ACHN (cell line): ENCODE results near the gene RNF180.

Source experiments
- DNase-seq: peaks from one replicate; pipeline ENCODE4 v3.0.0-alpha.2; 2015
- in situ Hi-C: cut with HindIII; loops from 2 replicates; pipeline ENCODE4 v1.10.0; 2017; ENCODE audit warnings: low sequenced_read_pairs, low pct_ligation_motif_present, low pct_unique_long_range_greater_than_20kb

The RNF180 gene

GRCh38 chr5:64165160-64165499 lies 513 bp upstream of the RNF180 start:
- in situ Hi-C loops: no loop called here
- no peak for DNase-seq

DNA sequence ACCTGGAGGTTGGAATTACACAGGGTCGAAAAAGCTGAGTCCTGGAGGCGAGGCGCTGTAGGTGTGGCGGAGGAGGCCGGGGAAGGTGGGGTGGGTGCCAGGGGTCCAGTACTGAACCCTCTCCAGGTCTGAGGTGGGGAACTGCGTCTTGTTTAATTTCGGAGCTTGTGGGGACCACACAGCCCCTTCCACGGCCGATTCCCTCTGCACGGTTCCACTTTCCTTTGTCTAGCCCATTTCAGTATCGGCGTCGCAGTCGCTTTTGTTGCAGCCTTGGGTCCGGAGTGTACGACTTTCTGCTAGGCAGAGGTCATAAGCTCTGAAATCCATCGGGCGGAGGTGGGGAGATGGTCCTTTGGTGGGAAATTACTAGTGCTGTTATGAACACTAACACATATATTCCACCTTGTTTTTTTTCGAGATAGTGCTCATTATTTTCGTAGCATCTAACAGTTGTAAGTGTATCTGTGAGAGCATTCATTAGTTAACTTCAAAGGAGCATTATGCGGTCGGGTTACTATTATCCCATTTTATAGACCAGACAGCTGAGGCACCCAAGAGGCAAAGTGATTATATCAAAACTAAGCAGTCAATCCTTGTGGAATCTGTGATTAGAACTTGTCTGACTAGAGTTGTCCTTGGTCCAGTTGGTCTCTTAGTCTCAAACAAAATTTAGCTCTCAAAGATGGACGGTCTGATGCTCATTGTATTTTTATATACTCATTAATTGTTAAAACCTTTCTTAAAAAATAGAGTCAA lies 737 bp downstream of the RNF180 start:
- in situ Hi-C loops: no loop called here
- no peak for DNase-seq

GRCh38 chr5:64176301-64176700 lies 10.7 kb downstream of the RNF180 start:
- DNase-seq: no peak
- in situ Hi-C loops: no loop called here

DNA sequence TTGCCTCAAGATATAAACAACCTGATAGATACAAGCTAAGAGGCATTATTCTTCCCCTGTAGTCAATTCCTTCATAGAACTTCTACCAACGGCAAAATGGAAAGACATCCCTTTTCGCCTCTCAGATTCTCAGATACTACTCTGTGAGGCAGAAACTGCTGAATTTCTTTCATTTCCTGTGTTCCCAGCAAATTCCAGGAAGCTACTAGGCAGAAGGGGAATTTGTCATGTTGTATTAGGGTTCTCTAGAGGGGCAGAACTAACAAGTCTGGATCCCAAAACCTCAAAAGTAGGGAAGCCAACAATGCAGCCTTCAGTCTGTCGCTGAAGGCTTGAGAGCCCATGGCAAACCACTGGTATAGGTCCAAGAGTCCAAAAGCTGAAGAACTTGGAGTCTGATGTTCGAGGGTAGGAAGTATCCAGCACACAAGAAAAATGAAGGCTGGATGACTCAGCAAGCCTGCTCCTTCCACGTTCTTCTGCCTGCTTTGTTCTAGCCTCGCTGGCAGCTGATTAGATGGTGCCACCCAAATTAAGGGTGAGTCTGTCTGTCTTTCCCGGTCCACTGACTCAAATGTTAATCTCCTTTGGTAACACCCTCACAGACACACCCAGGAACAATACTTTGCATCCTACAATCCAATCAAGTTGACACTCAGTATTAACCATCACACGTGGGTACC lies 15.2 kb downstream of the RNF180 start:
- DNase-seq: no peak
- in situ Hi-C loops: no loop called here

- no peak for DNase-seq
Measured at GRCh38 chr5:64181440-64181839, 15.8 kb downstream of the RNF180 start.

DNA sequence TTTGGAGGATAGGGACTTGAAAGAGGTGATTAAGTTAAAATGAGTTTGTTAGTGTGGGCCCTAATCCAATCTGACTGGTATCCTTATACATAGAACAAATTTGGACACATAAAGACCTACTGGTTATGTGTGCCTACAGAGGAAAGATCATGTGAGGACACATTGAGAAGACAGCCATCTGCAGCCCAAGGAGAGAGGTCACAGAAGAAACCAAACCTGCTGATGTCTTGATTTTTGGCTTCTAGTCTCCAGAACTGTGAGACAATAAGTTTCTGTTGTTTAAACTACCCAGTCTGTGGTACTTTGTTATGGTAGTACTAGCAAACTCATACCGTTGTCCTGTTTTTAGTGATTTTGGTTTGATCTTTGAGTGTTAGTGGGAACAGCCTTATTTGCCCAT lies 18.3 kb downstream of the RNF180 start:
- in situ Hi-C loops: no loop called here
- no peak for DNase-seq

More at GRCh38 chr5:64181440-64181839, 15.8 kb downstream of the RNF180 start:
- in situ Hi-C loops: no loop called here

GRCh38 chr5:64184832-64185231 lies 19.2 kb downstream of the RNF180 start:
- in situ Hi-C loops: no loop called here
- DNase-seq: no peak

DNA sequence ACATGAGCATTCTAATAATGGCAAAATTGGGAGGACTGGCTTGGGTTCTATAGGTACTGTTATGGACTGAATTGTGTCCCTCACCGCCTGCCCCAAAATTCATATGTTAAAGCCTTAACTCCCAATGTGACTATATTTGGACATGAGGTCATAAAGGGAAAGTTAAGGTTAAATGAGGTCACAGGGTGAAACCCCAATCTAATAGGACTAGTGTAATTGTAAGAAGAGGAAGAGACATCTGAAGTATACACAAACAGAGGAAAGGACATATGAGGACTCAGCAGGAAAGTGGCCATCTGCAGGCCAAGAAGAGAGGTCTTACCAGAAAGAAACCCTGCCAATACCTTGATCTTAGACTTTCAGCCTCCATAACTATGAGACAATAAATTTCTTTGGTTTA lies 23.1 kb downstream of the RNF180 start:
- no peak for DNase-seq
- in situ Hi-C loops: no loop called here

- in situ Hi-C loops: no loop called here
- DNase-seq: no peak
Measured at GRCh38 chr5:64190562-64191306, 25.1 kb downstream of the RNF180 start.

GRCh38 chr5:64195981-64196380 lies 30.3 kb downstream of the RNF180 start:
- no peak for DNase-seq
- in situ Hi-C loops: no loop called here

GRCh38 chr5:64199425-64199824 lies 33.8 kb downstream of the RNF180 start:
- no peak for DNase-seq
- in situ Hi-C loops: no loop called here

GRCh38 chr5:64201996-64202395 lies 36.4 kb downstream of the RNF180 start:
- in situ Hi-C loops: no loop called here
- no peak for DNase-seq

DNA sequence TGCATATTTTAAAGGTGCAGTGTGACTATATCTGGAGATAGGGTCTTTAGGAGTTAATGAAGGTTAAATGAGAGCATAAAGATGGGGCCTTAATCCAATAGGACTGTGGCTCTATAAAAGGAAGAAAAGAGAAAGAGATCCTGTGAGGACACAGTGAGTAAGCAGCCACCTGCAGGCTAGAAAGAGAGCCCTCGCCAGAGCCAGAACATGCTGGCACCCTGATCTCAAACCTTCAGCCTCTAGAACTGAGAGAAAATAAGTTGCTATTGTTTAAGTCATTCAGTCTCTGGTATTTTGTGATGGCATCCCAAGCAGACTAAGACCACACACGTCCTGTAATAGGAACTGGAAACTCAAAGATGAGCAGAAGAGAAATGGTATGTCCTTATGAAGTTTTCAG lies 41.0 kb downstream of the RNF180 start:
- no peak for DNase-seq
- in situ Hi-C loops: no loop called here

DNA sequence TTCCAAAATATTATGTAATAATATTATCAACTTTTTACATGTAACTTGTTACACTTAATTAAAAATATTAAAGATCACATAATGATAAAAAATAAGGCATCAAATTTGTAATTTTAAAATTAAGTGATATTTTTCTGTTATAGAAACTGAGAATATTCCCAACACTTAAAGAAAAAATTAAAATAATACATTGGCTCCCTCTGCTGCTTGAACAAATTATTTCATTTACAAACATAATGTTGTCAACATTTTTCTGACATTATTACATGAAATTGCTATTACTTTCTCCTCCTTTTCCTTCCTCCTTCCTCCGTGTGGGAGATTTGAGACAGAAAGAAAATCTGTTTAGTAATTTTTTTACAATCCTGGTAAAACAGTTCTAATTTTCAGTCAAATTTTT lies 42.3 kb downstream of the RNF180 start:
- peak; percentile 37 for DNase-seq
- in situ Hi-C loops: no loop called here

- in situ Hi-C loops: no loop called here
- no peak for DNase-seq
Measured at GRCh38 chr5:64209353-64209752, 43.7 kb downstream of the RNF180 start.

DNA sequence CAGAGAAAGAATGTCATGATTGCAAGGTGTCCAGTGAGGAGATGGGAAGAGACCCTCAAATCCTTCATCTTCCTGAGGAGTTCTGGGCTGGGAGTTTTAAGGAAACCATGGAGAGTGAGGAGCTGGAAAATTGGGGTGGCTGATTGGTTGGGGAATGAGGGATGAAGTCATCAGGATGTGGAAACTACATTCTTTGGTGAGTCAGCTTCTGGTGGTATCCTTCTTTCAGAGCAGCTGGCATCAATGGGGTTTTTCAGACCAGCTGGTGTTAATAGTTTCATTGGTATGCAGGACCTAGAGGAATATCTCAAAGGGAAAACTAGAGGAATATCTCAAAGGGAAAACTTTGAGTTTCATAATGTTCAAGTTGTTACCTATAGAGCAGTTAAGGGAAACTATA lies 45.2 kb downstream of the RNF180 start:
- DNase-seq: peak; percentile 65
- in situ Hi-C loops: no loop called here

GRCh38 chr5:64213011-64213410 lies 47.4 kb downstream of the RNF180 start:
- in situ Hi-C loops: no loop called here
- DNase-seq: no peak

- no peak for DNase-seq
- in situ Hi-C loops: no loop called here
Measured at GRCh38 chr5:64213531-64213930, 47.9 kb downstream of the RNF180 start.

DNA sequence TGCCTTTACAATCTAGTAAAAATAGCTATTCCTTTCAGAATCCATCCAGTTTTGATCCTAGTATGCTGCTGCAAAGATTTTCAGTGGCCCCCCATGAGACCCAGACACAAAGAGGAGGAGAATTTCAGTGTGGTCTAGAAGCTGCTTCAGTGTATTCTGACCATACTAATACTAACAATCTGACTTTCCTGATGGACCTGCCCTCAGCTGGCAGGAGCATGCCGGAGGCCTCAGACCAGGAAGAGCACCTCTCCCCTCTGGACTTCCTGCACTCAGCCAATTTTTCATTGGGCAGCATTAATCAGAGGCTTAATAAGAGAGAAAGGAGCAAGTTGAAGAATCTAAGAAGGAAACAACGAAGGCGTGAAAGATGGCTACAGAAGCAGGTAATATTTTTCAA lies 48.5 kb downstream of the RNF180 start:
- DNase-seq: no peak
- in situ Hi-C loops: no loop called here

GRCh38 chr5:64221911-64222310 lies 56.3 kb downstream of the RNF180 start:
- in situ Hi-C loops: no loop called here
- no peak for DNase-seq
